HG03378 (cell line): Measurements from ENCODE around the gene PXMP2.
"Not testable (repeated sequence)": the region's sequence is repeated elsewhere in the genome, so short reads cannot be mapped to it uniquely, and the experiment has no call there.

Experiments used
- ATAC-seq: cut with Tn5 transposase; IDR thresholded peaks from one replicate; pipeline ENCODE4 v1.9.1; 2021; ENCODE audit warnings: mild to moderate bottlenecking, moderate library complexity; ENCODE audit not compliant: unreplicated experiment

The PXMP2 gene

GRCh38 chr12:132747395-132747794 is 60.0 kb downstream of the PXMP2 start:
- ATAC-seq: no peak

- no peak for ATAC-seq
These were observed 60.5 kb downstream of the PXMP2 start for GRCh38 chr12:132747896-132748295.

GRCh38 chr12:132748319-132748718 is 60.9 kb downstream of the PXMP2 start:
- no peak for ATAC-seq

GRCh38 chr12:132753670-132754069 is 66.3 kb downstream of the PXMP2 start:
- not testable (repeated sequence) for ATAC-seq

GRCh38 chr12:132754160-132754932 is 67.0 kb downstream of the PXMP2 start:
- ATAC-seq: no peak
